Right lobe of liver (tissue), 6 donors: ENCODE data around the gene VAMP8. TPM values are rescaled to one million over a fixed set of nuclear protein-coding genes. Genes with fewer than 3 reads are reported as not detected.
A peak's percentile ranks its signal among the peaks of the same experiment; 100 is the strongest.

ENCODE experiments used
- ATAC-seq, 4 donors: fragments of 200-7000 bp; cut with Tn5 transposase; one replicate each; pipeline ENCODE4 v1.9.1; 2020; ENCODE audit warnings: mild to moderate bottlenecking in 4 of 4, moderate library complexity in 4 of 4
- DNase-seq, 3 donors: peaks; one replicate each; pipeline ENCODE4 v3.0.0-alpha.2; 2020
- H3K27ac ChIP-seq, 3 donors: fragments of 200-600 bp; one replicate each; pipeline ENCODE4 v1.8.0; 2022
- H3K27me3 ChIP-seq, 2 donors: fragments of 200-600 bp; one replicate each; pipeline ENCODE4 v1.8.0; 2022
- H3K36me3 ChIP-seq, 4 donors: fragments of 200-600 bp; sonication (generic) in 1 of 4; one replicate each; pipeline versions ENCODE4 v1.5.1 to v1.8.0; 2017 to 2022; ENCODE audit warnings: control low read depth in 1 of 4
- H3K4me1 ChIP-seq, 4 donors: fragments of 200-600 bp; sonication (generic) in 1 of 4; one replicate each; pipeline versions ENCODE4 v1.5.1 to v1.8.0; 2017 to 2022; ENCODE audit warnings: control low read depth in 1 of 4
- H3K4me3 ChIP-seq, 3 donors: fragments of 200-600 bp; one replicate each; pipeline ENCODE4 v1.8.0; 2022
- H3K9me3 ChIP-seq, 4 donors: fragments of 200-600 bp; sonication (generic) in 1 of 4; one replicate each; pipeline versions ENCODE4 v1.5.1 to v1.8.0; 2017 to 2022; ENCODE audit warnings: control low read depth in 1 of 4
- CTCF ChIP-seq, 4 donors: fragments of 200-600 bp in 3 of 4; fragments of 450-650 bp in 1 of 4; IDR thresholded peaks; one replicate each; pipeline versions ENCODE4 v1.5.1 to v1.8.0; 2016 to 2022; ENCODE audit warnings: antibody characterized with exemption in 4 of 4, mild to moderate bottlenecking in 2 of 4
- POLR2A ChIP-seq: fragments of 450-650 bp; IDR thresholded peaks from one replicate; pipeline ENCODE4 v1.6.1; 2017; ENCODE audit warnings: antibody characterized with exemption, mild to moderate bottlenecking
- WGBS: methylation state at CpG from one replicate; pipeline ENCODE4 v1.1.6; 2018; ENCODE audit warnings: low coverage, low lambda C conversion rate; ENCODE audit not compliant: insufficient coverage; ENCODE audit errors: missing lambda C conversion rate; 5-methylcytosine and 5-hydroxymethylcytosine counted together
- intact Hi-C, 2 donors: fragments of 100-400 bp; cut with DNase I; formaldehyde crosslinking; loops; one replicate each; pipeline versions ENCODE4 v1.11.2 to v1.14.1; 2022
- total RNA-seq, 6 experiments: library from RNA; depleted of rRNA in 2 of 6; stranded (reverse); fragments of >200 nt in 2 of 6; fragmentation: NEBNext Ultra II Directional in 3 of 6; extraction: Animal tissue kit (Norgen Biotek cat#: 25700) in 3 of 6; gene quantifications; one replicate each; pipeline versions ENCODE4 v1.1.0 to v1.2.4, GENCODE V29; 2016 to 2023
- donor health status: DM: no; HTN: yes; CAD: no.
- donor health status: DM: no; HTN: no; CAD: no.
- donor health status: DM: no; HTN: no; CAD: no.
- donor health status: DM: no; HTN: yes; CAD: no.
- donor health status: DM: no; HTN: yes; CAD: no.

The VAMP8 gene
- total RNA-seq, 6 experiments from 2014 or later: 59.5 to 107 (median 74.5) TPM

GRCh38 chr2:85566265-85566664 lies 11.1 kb upstream of the VAMP8 start:
- Histone ChIP-seq H3K4me3 (no peak overlapping the region), H3K9me3 (no peaks in the 10 kb centered on the region), H3K27ac (no peak overlapping the region), H3K27me3 (no peaks in the 10 kb centered on the region), H3K4me1 (peaks cover 0 to 4% (median 0%) of the 10 kb centered on the region in 4 donors), H3K36me3 (no peaks in the 10 kb centered on the region)
- intact Hi-C loops: no loop called here
- no peak for TF ChIP-seq CTCF (IDR thresholded peaks at IDR 0.05)
- TF ChIP-seq POLR2A: no peak
- 71% methylated on average over 4 of the region's 4 CpGs for WGBS
- no peak for DNase-seq
- no peak for ATAC-seq

- peaks cover 0 to 13% (median 0%) of the 10 kb centered on the region in 4 donors for H3K4me1 ChIP-seq
- no peaks in the 10 kb centered on the region for H3K36me3 ChIP-seq
- H3K4me3 ChIP-seq: no peak overlapping the region
- intact Hi-C loops: no loop called here
- 67% methylated on average over 8 of the region's 8 CpGs for WGBS
- no peak for ATAC-seq
- no peak overlapping the region for H3K27ac ChIP-seq
- no peaks in the 10 kb centered on the region for H3K9me3 ChIP-seq
- H3K27me3 ChIP-seq: no peaks in the 10 kb centered on the region
- no peak for DNase-seq
- TF ChIP-seq POLR2A: no peak
Measured at GRCh38 chr2:85575739-85576138, 1.6 kb upstream of the VAMP8 start.

DNA sequence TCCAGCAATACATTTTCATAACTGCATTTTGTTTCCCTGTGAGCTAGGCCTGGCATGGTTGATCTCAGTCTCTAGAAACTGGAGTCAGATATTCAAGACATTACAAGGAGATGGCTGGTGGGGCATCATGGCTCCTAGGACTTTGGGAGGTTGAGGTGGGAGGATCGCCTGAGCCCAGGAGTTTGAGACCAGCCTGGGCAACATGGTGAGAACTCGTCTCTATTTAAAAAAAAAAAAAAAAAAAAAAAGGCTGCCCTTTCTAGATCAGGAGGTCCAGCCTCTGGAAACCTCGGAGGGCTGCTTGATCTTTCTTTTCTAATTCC lies 362 bp upstream of the VAMP8 start:
- DNase-seq (no peak), ATAC-seq (no peak)
- Histone ChIP-seq H3K27ac (peak overlapping the region; percentile 65 to 79 (median 73)), H3K36me3 (no peaks in the 10 kb centered on the region), H3K9me3 (no peaks in the 10 kb centered on the region), H3K4me1 (peaks cover 0 to 13% (median 0%) of the 10 kb centered on the region in 4 donors), H3K27me3 (no peaks in the 10 kb centered on the region), H3K4me3 (peak overlapping the region; percentile 56 to 63 (median 59))
- no peak for TF ChIP-seq POLR2A
- TF ChIP-seq CTCF (IDR thresholded peaks at IDR 0.05): no peak
- 30% methylated on average over 3 of the region's 3 CpGs for WGBS
- intact Hi-C loops: no loop called here

DNA sequence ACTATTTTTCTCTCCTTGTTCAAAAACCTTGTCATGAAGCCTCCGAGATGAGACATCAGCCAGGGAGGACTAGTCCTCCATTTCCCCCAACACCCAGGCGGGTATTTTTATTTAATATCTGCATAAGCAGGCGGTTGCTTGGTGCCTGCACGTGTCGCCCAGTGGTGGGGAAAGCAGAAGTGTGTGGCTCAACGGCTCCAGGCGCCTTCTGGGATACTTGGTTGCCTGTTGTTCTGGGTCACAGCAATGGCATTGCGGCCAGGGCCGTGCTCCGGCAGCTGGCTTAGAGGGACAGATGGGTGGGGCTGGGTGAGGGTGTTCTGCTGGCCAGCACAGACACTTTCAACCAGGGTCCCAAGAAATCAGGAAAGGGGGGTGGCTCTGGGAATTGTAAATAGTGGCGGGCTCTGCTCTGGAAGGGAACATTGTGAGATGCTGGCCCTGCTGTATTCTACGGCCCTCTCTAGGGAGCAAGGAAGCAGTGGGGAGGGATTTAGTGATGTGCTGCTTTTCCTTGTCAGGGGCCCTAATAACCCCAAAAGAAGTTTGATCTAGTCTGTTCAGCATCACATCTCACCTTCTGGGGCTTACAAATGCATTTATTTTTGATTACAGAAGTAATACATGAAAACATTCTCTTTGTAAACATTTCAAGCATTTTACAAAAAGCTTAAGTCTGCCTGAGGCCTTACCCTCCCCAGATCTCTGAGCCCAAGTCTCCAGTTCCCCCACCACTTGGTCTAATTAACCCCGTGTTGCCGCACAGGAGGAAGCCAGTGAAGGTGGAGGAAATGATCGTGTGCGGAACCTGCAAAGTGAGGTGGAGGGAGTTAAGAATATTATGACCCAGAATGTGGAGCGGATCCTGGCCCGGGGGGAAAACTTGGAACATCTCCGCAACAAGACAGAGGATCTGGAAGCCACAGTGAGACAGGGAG lies 1.1 kb downstream of the VAMP8 start:
- intact Hi-C loops: no loop called here
- no peaks in the 10 kb centered on the region for H3K9me3 ChIP-seq
- H3K27me3 ChIP-seq: no peaks in the 10 kb centered on the region
- H3K4me3 ChIP-seq: peak overlapping the region; percentile 56 to 63 (median 59)
- peak overlapping the region; percentile 65 to 79 (median 73) for H3K27ac ChIP-seq
- H3K4me1 ChIP-seq: peaks cover 0 to 15% (median under 1%) of the 10 kb centered on the region in 4 donors
- TF ChIP-seq POLR2A (no peak), CTCF (IDR thresholded peaks at IDR 0.05) (no peak)
- DNase-seq: peak in 2 of 3 donors; percentile 57 to 71
- H3K36me3 ChIP-seq: no peaks in the 10 kb centered on the region
- peak; percentile 57 to 65 (median 59) for ATAC-seq
- 18% methylated on average over 19 of the region's 19 CpGs for WGBS

GRCh38 chr2:85579266-85579935 lies 2.0 kb downstream of the VAMP8 start:
- H3K27ac ChIP-seq: peak overlapping the region; percentile 65 to 79 (median 73)
- no peak for DNase-seq
- 45% methylated on average over 5 of the region's 6 CpGs for WGBS
- no peak for TF ChIP-seq POLR2A
- H3K4me1 ChIP-seq: peaks cover 0 to 20% (median 3%) of the 10 kb centered on the region in 4 donors
- intact Hi-C loops: no loop called here
- ATAC-seq: no peak
- peak overlapping the region in 2 of 3 donors; percentile 2 to 63 for H3K4me3 ChIP-seq
- H3K27me3 ChIP-seq: no peaks in the 10 kb centered on the region
- no peaks in the 10 kb centered on the region for H3K9me3 ChIP-seq
- no peaks in the 10 kb centered on the region for H3K36me3 ChIP-seq
